Right atrium auricular region (tissue), 2 donors: Measurements from ENCODE around the gene AMZ1. TPM values are rescaled to one million over a fixed set of nuclear protein-coding genes. Genes with fewer than 3 reads are reported as not detected.

Experiments
- DNase-seq: peaks from one replicate; pipeline ENCODE4 v3.0.0-alpha.2; 2019; ENCODE audit warnings: low spot score
- H3K27ac ChIP-seq, 2 donors: fragments of 200-600 bp; sonication (generic); 1 replicate in 1 of 2; 2 replicates in 1 of 2; pipeline ENCODE4 v1.5.1; 2016 to 2019
- H3K27me3 ChIP-seq, 2 donors: fragments of 200-600 bp; sonication (generic); one replicate each; pipeline versions ENCODE4 v1.5.1 to v1.6.0; 2017 to 2019
- H3K36me3 ChIP-seq: fragments of 200-600 bp; sonication (generic); one replicate; pipeline ENCODE4 v1.5.1; 2016
- H3K4me1 ChIP-seq, 2 donors: fragments of 200-600 bp; sonication (generic); one replicate each; pipeline versions ENCODE4 v1.5.1 to v1.6.0; 2017 to 2019
- H3K4me3 ChIP-seq, 2 donors: fragments of 200-600 bp; sonication (generic); 1 replicate in 1 of 2; 2 replicates in 1 of 2; pipeline ENCODE4 v1.5.1; 2017 to 2019; ENCODE audit warnings: mild to moderate bottlenecking in 1 of 2, moderate library complexity in 1 of 2
- H3K9me3 ChIP-seq, 2 donors: fragments of 200-600 bp; sonication (generic); one replicate each; pipeline ENCODE4 v1.5.1; 2019
- CTCF ChIP-seq, 2 donors: fragments of 200-600 bp; sonication (generic); IDR thresholded peaks; one replicate each; pipeline ENCODE4 v1.5.1; 2019; ENCODE audit warnings: antibody characterized with exemption in 2 of 2
- total RNA-seq, 2 donors: library from RNA; depleted of rRNA; stranded (reverse); fragments of >200 nt; gene quantifications; one replicate each; pipeline ENCODE4 v1.1.0, GENCODE V29; 2016

AMZ1 gene
- total RNA-seq, 2 donors from 2014 or later: 0.07 TPM; not detected in 1

GRCh38 chr7:2761801-2762497, 73.9 kb downstream of the AMZ1 start:
- TF ChIP-seq CTCF (IDR thresholded peaks at IDR 0.05): no peak
- no peak for DNase-seq
- no peak overlapping the region for H3K4me3 ChIP-seq
- no peaks in the 10 kb centered on the region for H3K36me3 ChIP-seq
- no peaks in the 10 kb centered on the region for H3K9me3 ChIP-seq
- H3K4me1 ChIP-seq: peaks cover 0 to 70% of the 10 kb centered on the region in 2 donors
- H3K27me3 ChIP-seq: no peaks in the 10 kb centered on the region
- peak overlapping the region; percentile 91 to 93 for H3K27ac ChIP-seq

GRCh38 chr7:2763597-2763996, 75.6 kb downstream of the AMZ1 start:
- Histone ChIP-seq H3K27me3 (no peaks in the 10 kb centered on the region), H3K4me3 (peak overlapping the region in 1 of 2 donors; percentile 34), H3K9me3 (no peaks in the 10 kb centered on the region), H3K27ac (peak overlapping the region; percentile 91 to 93), H3K36me3 (no peaks in the 10 kb centered on the region), H3K4me1 (peaks cover 0 to 55% of the 10 kb centered on the region in 2 donors)
- DNase-seq: no peak
- TF ChIP-seq CTCF (IDR thresholded peaks at IDR 0.05): no peak

GRCh38 chr7:2764621-2765020, 76.6 kb downstream of the AMZ1 start:
- Histone ChIP-seq H3K27me3 (no peaks in the 10 kb centered on the region), H3K4me3 (no peak overlapping the region), H3K4me1 (peaks cover 0 to 45% of the 10 kb centered on the region in 2 donors), H3K36me3 (no peaks in the 10 kb centered on the region), H3K27ac (no peak overlapping the region), H3K9me3 (no peaks in the 10 kb centered on the region)
- DNase-seq: no peak
- TF ChIP-seq CTCF (IDR thresholded peaks at IDR 0.05): no peak

Other genes with a start within 250 kb of the AMZ1 start
- gene GRIFIN, start 211.8 kb upstream of the AMZ1 start, total RNA-seq: not detected
- gene LFNG, start 168.4 kb upstream of the AMZ1 start, total RNA-seq: 1 to 10 TPM; 3.8 to 4.3 TPM
- gene BRAT1, start 132.7 kb upstream of the AMZ1 start, total RNA-seq: 10 to 100 TPM; 20.9 to 24.6 TPM
- gene IQCE, start 129.2 kb upstream of the AMZ1 start, total RNA-seq: 1 to 10 TPM; 6.6 to 9.1 TPM
- gene TTYH3, start 56.2 kb upstream of the AMZ1 start, total RNA-seq: 10 to 100 TPM in 1 of 2 donors, 1 to 10 TPM in 1; 7.0 to 11.1 TPM
- 10 to 100 TPM; 26.3 to 38.8 TPM for gene GNA12, start 156.1 kb downstream of the AMZ1 start, total RNA-seq